Retinal pigment epithelial cell (primary cell): ENCODE data around the gene KANSL1.
"Not testable (repeated sequence)": the region's sequence is repeated elsewhere in the genome, so short reads cannot be mapped to it uniquely, and the experiment has no call there.

Experiments
- DNase-seq: peaks from one replicate; pipeline ENCODE4 v3.0.0-alpha.2; 2010; ENCODE audit warnings: low read depth
- H3K4me3 ChIP-seq: 2 replicates; pipeline ENCODE4 v1.5.1; 2011; ENCODE audit warnings: mild to moderate bottlenecking, low read length, control low read depth, moderate library complexity
- CTCF ChIP-seq: conservative IDR thresholded peaks from 2 replicates; pipeline ENCODE4 v1.5.1; 2011; ENCODE audit warnings: low read depth, low read length, control low read depth, inconsistent platforms

Gene KANSL1

DNA sequence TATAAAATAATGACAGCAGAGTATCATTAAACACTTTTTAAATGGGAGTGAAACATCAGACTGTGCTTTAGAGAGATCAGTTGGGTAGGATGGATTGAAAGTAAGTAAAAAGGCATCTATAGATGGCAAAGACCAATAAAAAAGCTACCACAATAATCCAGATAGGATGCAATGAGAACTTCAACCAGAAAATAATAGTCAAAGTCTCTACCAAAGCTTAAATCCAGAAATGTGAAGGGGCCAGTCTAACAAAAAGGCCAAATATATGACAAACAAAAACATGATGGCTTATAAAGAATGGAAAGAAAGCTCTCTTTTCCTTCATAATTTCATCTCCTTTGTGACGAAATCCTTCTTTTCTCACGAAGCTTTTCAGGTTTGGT, 12.3 kb downstream of the KANSL1 start:
- no peak for TF ChIP-seq CTCF
- no peak overlapping the region for H3K4me3 ChIP-seq

GRCh38 chr17:46180185-46180891, 12.9 kb downstream of the KANSL1 start:
- not testable (repeated sequence) for DNase-seq, H3K4me3 ChIP-seq

More for the DNA sequence above, 12.3 kb downstream of the KANSL1 start:
- no peak for DNase-seq

DNA sequence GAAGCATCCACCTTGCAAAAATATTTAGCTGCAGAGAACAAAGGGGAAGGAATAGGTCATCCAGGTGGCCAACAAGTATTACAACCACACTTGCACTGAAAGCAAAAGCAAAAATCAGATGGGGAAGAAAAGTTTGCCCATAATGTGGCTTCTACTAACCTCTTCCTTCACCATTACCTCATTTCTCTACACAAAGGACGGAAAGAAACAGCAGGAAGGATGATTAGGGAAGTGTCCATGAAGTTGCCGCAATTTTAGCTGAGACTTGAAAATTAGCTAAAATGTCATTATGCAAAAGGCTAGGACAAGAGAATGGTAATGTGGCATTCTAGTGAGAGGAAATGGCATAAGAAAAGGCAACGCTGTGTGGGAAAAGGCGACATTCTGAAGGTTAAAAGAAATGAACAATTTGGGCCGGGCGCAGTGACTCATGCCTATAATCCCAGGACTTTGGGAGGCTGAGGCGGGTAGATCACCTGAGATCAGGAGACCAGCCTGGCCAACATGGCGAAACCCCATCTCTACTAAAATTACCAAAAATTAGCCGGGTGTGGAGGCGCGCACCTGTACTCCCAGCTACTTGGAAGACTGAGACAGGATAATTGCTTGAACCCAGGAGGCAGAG, 13.7 kb downstream of the KANSL1 start:
- TF ChIP-seq CTCF, result no peak

DNA sequence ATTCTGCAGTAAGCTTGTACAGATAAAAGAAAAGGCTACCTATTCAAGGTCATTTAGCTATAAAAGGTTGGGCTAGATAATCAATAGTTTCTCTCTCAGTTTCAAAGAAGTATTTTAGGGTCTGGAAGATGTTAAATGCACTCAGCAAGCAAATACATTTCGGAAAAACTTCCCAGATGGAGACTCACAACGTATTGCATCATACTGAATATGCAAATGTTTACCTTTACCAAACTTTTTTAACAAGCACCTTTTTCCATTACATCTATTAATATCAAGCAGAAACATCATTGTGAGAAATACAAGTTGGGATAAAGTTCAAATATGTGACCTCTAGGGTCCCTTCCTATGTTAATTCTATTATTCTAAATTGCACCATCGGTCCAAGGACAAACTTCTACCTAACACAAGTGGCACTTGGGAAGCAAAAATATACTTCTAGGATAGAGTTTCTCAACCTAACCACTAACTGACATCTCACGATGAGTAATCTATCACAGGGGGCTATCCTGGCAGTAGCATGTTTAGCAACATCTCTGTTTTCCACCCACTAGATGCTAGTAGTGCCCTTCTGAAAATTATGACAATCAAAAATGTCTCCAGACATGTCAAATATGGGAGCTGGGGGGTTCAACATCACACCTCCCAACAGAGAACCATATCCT, 14.5 kb downstream of the KANSL1 start:
- no peak for DNase-seq
- H3K4me3 ChIP-seq, result no peak overlapping the region
- TF ChIP-seq CTCF, result no peak

More for the DNA sequence above, 13.7 kb downstream of the KANSL1 start:
- no peak overlapping the region for H3K4me3 ChIP-seq
- no peak for DNase-seq

DNA sequence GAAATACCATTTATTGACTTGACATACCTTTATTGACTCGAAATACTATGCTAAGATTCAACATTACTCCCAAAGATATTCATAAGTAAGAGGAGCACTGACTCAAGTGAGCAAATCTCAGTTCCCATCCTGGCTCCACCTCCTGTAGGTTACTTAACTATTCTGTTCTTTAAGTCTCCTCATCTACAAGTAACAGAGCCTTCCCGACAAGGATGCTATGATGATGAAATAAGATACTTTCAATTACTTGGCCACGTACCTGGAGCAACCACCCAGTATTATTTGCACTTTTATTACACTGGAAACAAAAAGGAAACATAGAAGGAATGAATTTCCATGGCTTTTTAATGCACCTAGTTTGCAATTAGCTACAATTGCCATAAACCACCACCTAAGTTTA, 16.3 kb downstream of the KANSL1 start:
- no peak for DNase-seq
- no peak overlapping the region for H3K4me3 ChIP-seq
- TF ChIP-seq CTCF, result no peak

GRCh38 chr17:46175891-46176290, 17.3 kb downstream of the KANSL1 start:
- no peak for DNase-seq
- no peak overlapping the region for H3K4me3 ChIP-seq
- TF ChIP-seq CTCF, result no peak

- DNase-seq, result no peak
- H3K4me3 ChIP-seq, result no peak overlapping the region
- TF ChIP-seq CTCF, result no peak
Measured at GRCh38 chr17:46173153-46173552, 20.1 kb downstream of the KANSL1 start.
